Middle frontal gyrus (tissue), 1 donor: ENCODE data around the gene SCFD1.
"Not testable (repeated sequence)": the region's sequence is repeated elsewhere in the genome, so short reads cannot be mapped to it uniquely, and the experiment has no call there.

ENCODE experiments used
- DNase-seq: peaks from one replicate; pipeline ENCODE4 v3.0.0-alpha.2; 2015; ENCODE audit warnings: low spot score; ENCODE audit errors: extremely low spot score

Gene SCFD1

DNA sequence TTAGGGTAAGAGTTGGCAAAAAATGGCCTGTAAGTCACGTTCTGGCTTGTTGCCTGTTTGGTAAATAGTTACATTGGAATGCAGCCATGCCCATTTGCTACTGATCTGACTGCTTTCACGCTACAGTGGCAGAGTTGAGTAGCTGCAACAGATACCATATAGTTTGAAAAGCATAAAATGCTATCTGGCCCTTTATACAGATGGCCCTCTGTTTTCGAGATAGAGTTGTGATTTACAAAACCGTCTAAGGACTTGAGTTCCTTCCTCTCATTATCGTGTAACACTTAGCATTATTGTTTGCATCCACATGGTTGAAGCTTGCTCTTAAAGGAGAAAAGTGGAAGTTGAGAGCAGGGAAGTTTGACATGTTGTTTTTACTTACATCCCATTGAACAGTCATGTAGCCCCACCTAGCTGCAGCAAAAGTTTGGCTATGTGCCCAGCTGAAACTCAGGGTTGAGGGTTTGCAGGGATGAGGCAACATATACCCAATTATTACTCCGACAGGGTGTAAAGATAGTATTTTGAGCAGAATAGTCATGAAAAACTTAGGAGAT lies 11.3 kb upstream of the SCFD1 start:
- no peak for DNase-seq

DNA sequence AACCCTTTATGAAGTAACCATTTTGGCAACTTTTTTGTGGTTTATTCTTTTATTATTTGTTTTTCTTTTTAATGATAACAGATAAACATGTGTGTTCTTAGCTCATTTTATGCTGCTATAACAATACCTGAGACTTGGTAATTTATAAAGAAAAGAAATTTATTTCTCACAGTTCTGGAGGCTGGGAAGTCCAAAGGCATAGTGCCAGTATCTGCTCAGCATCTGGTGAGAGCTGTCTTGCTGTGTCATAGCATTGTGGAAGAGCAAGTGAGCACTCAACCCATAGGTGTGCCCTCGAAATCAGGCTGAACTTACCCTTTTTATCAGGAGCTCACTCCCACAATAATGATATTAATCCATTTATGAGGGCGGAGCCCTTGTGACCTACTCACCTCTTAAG lies 8.0 kb upstream of the SCFD1 start:
- no peak for DNase-seq

DNA sequence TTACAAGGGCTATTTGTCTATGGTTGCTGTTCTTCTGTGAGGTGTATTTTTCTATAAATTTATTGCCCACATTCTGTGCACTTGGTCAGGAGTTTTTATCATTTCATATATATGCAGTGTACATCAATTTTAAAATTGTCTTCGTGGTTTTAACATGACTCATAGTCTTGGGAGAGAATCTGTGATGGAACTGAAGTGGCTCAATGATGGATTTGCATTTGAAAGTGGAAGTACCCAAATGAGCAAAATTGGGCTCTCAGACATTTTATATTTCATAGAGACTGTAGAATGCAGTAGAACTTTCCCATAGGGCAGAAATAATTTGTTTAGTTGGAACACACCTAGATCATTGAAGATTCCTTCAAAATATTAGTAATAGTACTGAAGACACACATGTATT lies 1.9 kb upstream of the SCFD1 start:
- no peak for DNase-seq

DNA sequence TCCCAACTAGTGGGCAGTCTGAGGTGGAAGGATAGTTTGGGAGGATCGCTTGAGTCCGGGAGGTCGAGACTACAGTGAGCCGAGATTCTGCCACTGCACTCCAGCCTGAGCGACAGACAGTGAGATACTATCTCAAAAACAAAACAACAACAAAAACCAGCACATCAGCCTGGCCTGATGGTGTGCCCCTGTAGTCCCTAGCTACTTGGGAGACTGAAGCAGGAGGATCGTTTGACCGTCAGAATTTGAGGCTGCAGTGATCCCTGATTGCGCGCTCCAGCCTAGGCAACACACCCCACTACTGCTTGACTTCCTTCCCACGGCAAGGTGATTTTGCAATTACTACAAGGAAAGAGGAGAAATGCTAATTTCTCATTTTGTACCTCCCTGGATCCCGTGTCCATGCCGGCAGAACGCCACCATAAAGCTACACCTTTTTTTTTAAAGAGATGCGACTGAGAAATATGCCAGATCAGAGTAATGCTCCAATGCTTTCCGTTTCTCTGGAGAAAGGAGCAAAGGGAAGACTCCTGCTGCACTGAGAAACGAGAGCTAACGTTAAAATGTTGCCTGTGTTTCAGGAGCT lies 672 bp upstream of the SCFD1 start:
- DNase-seq = no peak

DNA sequence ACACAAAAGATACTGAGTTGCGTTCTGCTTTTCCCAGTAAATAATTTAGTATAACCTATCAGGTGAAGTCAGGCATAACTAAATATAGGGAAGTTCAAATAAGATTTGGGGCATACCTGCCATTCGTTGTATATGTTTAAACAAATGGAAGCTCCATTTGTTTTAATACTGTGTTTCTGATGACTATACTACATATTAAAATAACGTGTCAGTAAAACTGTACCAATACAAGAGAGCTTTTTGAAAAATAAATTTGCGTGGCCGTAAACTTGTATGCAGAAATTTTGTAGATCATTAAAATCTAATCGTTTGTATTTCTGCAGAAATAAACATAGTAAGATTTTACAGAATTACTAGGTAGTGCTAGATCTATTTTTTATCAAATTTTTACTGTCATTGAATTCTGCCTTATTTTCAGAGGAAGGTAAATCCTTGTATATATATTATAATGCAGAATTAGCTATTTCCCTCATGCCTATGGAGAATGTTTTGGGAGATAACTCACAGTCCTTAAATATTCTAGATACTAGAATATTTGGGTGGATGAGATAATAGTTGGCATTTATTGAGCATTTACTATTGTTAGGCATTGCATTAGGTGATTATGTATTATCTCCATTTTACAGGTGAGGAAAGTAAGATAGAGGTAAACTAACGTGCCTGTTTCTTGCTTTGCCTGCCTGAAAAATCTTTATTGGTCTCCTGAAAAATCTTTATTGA lies 1.5 kb downstream of the SCFD1 start:
- DNase-seq = no peak

DNA sequence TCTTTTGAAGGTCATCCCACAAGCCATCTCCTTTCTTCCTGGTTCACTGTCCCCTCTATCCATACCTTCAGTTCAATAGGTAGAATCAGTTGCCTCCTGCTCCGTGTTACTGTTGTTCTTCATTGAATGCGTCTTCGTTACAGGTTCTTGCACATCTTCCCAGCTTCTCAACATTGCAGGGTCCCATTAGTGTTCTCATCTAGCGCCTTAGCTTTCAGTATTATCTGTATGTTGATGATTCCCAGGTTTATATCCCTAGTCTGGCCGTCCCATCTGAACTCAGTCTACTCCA lies 2.0 kb downstream of the SCFD1 start:
- DNase-seq = no peak

DNA sequence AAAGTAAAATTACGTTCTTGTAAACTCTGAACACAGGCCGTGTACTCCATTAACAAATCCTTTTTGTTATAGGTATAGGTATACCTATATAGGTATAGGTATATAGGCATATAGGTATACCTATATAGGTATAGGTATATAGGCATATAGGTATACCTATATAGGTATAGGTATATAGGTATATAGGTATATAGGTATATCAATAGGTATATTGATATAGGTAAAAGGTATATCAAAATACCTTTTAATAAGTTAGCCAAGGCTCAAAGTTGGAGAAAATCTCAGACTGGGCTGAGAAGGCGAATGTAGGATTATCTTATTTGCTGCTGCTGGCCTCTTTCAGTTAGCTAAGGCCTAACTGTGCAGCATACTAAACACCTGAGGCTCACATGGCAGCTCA lies 3.4 kb downstream of the SCFD1 start:
- no peak for DNase-seq

DNA sequence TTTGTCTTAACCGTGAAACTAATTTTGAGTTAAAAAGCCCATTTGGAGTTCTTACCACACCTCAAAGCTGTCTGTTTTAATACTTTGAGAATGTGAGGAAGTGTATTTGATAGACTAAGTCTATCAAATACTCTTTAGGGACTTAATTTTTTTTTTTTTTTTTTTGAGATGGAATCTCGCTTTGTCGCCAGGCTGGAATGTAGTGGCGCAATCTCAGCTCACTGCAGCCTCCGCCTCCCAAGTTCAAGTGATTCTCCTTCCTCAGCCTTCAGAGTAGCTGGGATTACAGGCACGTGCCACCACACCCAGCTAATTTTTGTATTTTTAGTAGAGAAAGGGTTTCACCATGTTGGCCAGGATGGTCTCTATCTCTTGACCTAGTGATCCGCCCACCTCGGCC lies 7.3 kb downstream of the SCFD1 start:
- not testable (repeated sequence) for DNase-seq

DNA sequence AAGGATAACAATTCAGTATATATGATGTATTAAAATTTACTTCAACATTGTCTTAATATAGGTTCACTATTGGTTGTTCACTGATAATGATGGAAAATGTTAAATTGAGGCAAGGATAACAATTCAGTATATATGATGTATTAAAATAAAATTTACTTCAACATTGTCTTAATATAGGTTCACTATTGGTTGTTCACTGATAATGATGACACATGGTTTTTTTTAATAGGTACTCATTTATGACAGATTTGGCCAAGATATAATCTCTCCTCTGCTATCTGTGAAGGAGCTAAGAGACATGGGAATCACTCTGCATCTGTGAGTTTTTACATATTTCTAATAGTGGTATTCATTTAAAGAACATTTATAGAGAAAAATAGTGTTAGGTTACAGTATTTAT lies 8.1 kb downstream of the SCFD1 start:
- no peak for DNase-seq

DNA sequence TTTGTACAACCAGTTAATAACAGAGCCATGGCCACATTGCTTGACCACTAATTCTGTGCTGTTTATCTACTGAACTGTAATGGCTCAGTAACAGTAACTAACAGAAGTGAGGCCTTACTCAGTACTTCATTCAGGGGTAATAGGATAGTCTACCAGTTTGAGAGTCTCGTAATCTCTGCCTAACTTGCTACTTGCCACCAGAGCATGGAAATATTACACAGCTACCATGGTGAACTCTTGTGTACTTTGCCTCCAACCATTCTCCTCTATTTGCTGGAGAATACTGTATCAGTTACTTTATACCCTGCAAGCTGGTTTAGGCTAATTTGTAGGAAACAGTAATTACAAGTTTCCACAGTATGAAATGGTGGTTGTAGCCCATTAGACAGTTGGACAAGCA lies 10.6 kb downstream of the SCFD1 start:
- no peak for DNase-seq

DNA sequence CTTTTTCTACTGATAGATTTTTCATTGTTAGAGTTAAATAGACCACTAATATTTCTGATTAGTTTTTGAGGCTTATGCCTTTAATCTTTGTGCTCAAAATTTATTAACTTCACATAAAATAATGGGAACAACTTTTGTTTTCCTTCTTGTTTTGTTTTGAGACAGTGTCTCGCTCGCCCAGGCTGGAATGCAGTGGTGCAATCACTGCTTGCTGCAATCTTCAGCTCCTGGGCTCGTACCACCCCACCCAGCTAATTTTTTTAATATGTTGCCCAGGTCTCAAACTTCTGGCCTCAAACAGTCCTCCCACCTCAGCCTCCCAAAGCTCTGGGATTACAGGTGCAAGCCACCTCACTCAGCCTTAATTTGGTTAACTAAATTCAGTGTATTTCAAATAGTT lies 16.8 kb downstream of the SCFD1 start:
- no peak for DNase-seq

DNA sequence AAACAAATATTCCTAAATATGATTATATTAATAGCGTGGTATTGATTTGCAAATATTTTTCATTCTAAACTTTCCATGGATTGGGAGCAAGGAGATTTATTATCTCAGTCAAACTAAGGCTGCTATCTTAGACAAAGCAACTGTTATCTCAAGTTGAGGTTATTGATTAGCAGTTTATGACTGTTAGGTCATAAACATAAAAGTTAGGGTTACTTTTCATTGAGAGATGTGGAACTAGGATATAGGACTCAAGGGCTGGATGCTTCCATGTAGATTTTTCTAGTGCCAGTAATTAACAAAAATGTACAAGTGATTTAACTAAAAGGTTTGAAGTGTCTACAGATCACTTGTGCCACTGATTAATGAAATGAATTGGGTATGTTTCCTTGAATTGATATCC lies 19.1 kb downstream of the SCFD1 start:
- DNase-seq = no peak

DNA sequence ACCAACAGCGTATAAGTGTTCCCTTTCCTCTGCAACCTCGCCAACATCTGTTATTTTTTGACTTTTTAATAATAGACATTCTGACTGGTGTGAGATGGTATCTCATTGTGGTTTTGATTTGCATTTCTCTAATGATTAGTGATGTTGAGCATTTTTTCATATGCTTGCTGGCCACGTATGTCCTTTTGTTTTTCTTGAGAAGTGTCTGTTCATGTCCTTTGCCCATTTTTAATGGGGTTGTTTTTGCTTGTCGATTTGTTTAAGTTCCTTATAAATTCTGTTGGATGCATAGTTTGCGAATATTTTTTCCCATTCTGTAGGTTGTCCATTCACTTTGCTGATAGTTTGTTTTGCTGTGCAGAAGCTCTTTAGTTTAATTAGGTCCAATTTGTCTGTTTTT lies 22.3 kb downstream of the SCFD1 start:
- not testable (repeated sequence) for DNase-seq

DNA sequence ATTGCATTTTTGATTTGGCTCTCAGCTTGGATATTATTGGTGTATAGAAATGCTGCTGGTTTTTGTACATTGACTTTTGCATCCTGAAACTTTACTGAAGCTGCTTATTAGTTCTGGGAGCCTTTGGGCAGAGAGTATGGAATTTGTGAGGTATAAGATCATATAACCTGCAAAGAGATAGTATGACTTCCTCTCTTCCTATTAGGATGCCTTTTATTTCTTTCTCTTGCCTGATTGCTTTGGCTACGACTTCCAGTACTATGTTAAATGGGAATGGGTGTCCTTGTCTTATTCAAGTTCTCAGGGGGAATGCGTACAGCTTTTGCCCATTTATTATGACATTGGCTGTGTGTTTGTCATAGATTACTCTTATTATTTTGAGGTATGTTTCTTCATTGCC lies 23.5 kb downstream of the SCFD1 start:
- no peak for DNase-seq

DNA sequence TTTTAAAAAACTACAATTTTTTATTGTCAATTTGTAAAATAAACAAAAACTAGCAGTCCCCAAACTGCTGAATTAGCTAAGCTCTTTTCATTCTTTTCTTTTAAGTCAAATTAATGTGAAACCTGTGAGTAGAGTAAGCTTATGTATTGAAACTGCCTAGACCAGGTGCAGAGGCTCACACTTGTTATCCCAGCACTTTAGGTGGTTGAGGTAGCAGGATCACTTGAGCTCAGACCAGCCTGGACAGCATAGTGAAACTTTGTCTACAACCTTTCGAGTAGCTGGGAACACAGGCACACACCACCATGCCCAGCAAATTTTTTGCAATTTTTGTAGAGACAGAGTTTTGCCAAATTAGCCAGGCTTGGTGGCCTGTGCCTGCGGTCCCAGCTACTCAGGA lies 26.4 kb downstream of the SCFD1 start:
- DNase-seq = no peak

DNA sequence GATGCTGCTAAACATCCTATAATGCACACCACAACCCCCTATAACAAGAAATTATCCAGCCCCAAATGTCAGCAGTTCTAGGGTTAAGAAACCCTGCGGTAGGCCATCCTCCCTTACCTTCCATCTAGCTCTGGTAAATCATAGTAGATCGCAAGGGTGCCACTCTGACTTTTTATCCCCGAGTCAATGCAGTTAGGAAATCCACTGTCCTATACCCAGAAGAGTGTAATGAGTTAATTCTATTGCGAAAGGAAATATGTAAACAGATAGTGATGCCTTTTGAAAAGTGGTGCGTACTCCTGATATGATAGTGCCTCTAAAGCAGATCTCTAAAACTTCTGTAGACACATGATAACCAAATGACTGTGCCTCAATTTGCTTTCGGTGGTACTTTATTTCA lies 29.8 kb downstream of the SCFD1 start:
- no peak for DNase-seq

DNA sequence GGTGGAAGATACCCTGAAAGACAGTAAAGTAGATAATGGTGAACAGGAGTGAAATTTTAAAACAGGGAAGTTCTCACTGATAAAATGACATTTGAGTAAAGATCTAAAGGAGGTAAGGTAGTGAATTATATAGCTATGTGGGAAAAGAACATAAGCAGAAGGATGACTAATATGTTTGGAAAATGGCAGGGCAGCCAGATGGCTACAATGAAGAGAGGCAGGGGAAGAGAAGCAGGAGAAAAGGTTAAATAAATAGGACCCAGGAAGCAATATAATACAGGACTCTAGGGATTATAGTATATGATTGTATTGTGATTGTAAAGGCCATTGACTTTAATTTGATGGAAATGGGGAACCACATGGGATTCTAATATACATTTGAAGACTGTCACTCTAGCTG lies 33.0 kb downstream of the SCFD1 start:
- no peak for DNase-seq

DNA sequence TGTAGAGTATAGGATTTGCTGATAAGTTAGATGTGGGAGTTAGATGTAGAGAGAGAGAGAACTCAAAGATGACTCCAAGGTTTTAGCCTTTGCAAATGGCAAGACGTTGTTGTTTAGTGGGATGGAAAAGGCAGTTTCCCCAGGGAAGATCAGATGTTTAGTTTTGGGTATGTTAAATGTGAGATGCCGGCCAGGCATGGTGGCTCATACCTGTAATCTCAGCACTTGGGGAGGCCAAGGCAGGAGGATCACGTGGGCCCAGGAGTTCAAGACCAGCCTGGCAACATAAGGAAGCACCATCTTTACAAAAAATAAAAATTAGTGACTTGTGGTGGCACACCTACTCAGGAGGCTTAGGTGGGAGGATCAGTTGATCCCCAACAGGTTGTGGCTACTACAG lies 33.5 kb downstream of the SCFD1 start:
- no peak for DNase-seq

DNA sequence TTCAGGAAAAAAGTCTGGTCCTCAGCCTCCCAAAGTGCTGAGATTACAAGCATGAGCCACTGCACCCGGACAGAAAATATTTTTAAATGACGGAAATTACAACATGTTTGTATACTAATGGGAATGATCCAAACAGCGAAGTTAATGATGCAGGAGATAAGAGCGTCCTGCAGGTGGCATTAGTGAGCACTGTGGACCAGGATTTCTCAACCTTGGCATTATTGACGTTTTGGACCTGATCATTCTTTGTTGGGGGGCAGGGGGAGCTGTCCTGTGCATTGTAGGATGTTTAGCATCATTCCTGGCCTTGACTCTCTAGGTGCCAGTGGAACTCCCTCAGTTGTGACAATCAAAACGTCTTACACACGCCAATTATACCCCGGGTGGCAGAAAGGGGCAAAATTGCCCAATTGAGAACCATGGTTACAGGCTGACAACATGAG lies 34.1 kb downstream of the SCFD1 start:
- no peak for DNase-seq

DNA sequence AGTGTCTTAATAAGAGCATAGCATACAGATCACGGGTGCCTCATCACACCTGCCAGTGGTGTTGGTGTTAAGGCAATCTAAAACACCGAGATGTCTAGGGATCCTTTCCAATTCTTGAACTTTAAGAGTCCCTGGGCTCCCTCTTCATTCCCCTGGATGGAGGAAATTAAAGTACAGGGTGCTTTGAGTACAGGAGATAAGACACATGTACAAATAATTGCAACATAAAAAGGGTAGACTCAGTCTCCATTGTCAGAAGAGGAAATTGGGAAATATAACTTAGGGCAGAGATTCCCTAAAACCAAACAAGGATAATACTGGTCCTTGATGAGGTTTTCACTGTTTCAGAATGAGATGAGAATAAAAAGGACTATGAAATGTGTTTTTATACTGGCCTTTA lies 34.9 kb downstream of the SCFD1 start:
- no peak for DNase-seq

DNA sequence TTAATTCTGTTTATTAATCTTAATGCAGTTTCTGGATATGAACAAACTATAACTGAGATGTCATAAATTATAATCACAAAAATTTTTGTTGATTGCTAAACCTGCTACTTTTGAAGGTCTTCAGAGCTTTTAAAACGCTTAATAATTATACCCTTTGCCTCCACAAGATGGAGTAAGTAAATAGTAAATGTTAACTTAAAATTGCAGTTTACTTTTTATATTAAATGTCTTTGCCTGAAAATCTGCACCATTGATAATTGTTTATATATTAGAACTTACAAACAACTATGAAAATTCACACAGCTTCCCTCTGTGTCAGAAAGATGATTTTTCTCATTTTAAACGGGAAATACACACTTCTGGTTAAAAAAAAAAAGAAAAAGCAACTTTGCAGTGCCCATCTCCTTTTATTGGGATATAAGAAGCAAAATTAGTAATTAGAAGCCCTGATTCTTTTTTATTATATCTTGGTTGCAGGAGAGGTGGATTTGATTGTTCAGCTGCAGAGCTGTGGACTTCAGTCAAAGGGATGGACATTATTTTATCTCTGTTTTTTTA lies 35.6 kb downstream of the SCFD1 start:
- no peak for DNase-seq

DNA sequence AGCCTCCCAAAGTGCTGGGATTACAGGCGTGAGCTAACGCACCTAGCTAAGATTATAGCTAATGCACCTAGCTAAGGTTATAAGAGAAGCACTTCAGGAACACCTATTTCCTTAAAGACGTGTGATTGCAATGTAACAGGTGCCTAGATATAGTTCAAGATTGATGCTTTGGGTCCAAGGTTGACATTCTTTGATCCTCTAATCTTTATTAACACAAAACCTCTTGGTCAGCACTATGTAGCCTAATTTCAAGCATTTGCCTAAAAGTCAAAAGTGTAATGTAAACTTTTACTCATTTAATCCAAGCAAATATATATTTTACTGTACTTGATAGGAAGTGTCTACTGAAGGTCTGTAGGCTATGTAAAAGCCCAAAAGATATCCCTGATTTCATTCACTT lies 36.5 kb downstream of the SCFD1 start:
- no peak for DNase-seq

DNA sequence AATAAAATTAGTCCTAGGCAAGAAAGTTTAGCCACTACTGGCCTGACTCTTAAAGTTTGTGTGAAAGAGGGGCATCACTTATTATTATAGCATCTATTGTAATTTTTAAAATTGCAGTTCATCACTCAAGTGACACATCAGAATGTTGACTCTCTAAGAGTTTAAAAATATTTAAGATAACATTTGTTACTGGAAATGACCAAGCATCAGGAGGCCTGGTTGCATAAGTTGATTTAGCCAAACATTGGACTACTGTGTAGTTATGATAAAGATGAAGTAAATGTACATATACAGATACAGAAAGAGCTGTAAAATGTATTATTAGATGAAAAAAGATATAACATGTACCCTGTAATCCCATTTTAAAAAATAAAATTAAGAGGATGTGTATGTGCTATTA lies 47.5 kb downstream of the SCFD1 start:
- no peak for DNase-seq
